Left hindlimb (tissue), 1 donor: ENCODE results near the gene USP10.

Experiments
- DNase-seq: peaks from one replicate; pipeline ENCODE4 v3.0.0-alpha.2; 2018

Gene USP10

DNA sequence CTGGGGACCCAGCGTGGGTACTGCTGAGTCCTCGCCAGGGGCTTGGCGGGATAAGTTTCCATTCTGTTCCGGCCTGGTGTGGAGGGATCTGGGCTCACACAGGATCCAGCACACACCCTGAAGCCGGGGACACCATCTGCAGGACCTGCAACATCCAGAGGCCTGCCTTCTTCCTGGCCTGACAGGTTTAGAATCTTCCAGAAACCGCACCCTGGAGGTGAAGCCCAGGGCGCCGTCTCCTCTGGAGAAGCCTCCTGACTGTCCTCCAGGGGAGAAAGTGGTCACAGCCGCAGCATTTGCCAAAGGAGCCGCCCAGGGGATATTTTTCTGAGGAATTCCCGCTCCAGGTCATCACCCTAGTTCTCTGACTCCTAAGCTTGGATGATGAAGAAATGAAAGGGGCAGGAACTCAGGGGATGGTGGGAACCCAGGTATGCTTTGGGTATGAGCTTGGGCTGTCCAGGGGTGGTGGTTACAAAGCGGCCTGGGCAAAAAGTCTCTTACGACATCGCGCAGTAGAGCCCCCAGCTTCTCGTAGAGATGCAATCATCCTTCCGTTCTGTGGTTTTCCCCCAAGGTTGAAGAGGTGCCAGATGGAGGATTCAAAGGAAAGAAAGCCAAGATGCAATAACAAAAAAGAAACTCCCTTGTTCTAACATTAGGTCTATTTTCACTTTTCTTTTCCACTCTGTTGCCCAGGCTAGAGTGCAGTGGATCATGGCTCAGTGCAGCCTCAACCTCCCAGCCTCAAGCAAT, 110.9 kb downstream of the USP10 start:
- peak; percentile 28 for DNase-seq

DNA sequence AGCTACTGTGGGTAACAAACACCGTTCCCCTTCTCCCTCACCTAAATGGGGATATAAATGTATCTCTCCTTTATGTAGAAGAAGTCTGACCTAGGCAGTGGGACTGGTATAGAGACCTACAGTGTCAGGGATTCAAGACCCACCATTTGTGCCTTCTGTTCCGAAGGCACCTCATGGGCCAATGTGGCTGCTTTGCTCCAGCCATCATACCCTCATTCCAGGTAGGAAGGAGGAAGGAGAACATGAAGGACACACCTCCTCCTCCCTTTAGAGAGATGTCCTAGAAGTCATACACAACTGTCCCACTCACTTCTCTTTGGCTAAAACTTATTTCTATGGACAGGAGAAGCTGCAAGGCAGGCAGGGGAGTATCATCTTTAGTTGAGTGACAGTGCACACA, 111.7 kb downstream of the USP10 start:
- peak; percentile 6 for DNase-seq

DNA sequence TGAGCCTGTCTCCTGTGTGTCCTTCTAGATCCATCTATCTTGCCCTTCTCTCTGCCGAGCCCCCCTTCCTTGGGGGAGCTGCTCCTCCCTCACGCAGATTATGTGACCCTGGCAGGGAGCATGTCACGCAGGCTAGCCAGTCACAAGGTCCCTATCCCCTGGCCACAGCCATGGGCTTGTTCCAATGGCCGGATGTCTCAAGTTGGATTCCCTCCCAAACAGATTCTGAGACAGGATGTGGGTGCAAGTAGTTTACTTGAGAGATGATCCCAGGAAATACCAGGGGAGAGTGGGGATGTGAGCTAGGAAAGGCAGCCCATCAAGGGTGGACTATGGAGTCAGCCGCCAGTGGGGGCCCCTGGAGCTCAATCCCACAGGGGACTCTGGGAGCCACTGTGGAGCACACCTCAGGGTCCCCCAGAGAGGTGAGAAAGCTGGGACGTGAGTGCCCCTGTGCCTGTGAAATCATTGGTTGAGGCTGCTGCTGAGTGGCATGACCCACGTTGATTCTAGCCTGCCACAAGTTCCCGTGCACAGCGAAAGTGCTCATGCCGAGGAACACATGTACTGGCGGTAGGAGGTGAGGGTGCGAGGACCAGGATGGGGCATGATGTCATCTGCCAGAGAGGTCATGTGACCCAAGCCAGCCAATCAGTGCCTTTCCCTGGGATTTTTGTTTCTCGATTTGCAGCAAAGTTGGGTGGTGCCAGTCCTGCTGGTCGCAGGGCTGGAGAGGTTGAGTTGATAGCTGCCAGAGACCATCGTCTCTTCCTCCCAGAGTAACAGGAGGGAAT, 113.5 kb downstream of the USP10 start:
- peak; percentile 26 for DNase-seq

DNA sequence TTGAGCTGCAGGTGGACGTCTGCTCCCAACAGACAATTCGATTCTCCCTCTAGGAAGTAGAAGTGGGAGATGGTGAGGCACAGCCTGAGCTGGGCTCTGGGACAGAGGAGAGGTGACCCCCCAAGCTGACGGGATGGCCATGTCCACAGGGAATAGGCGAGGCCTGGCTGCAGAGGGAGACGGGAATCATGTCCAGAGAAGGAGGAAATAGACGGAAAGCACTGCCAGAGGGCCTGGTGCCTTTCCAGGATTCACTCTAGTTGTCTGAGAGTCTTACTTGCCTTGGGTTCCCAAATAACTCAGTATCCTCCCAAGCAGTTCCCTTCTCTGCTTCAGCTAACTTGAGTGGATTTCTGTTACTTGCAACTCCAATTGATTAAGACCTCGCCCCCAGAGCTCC, 115.7 kb downstream of the USP10 start:
- DNase-seq = peak; percentile 34

DNA sequence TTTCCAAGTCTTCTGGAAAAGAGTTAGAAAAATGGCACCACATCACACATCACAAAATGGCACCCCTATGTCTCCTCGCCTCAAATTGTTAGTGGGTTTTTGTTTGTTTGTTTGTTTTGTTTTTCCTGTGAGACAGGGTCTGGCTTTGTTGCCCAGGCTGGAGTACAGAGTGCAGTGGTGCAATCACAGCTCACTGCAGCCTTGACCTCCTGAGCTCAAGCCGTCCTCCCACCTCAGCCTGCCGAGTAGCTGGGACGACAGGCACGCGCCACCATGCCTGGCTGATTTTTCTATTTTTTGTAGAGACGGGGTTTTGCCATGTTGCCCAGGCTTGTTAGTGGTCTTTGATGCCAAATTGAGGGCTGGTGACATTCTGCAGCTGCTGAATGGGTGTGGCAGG, 116.2 kb downstream of the USP10 start:
- DNase-seq = peak; percentile 5

DNA sequence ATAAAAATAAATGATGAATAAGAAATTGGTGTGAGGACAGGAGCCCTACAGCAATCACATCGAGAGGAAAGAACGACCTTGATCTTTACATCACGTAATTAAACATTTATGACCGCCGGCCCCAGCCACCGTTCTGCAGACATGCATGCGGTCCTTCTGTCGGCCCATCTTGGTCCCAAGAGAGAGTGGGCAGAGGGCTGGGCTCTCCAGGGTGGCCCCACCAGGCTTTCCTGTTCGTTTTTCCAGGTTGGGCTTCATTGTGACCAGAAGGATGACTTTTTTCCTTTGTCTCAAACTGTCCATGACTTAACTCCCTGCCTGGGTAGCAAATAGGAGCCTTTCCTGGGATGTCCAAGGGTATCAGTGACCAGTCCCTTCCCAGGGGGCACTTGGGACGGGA, 116.7 kb downstream of the USP10 start:
- DNase-seq = peak; percentile 22

DNA sequence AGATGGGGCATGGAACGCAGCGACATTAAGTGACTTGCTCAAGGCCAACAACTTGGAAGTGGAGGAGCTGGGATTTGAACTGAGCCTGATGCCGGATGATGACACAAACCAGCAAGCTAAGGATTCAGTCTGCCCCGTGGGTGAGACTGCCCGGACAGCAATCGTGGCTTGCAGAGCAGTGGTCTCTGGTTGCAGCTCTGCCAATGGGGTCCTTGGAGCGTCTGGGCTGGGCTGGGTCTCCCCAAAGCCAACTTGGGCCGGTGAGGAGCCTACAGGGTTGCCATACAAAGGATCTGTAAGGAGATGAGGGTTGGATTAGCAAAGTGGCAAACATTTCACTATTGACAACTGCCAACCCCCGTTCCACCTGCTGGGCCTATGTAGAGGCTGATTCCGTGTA, 117.4 kb downstream of the USP10 start:
- peak; percentile 18 for DNase-seq

DNA sequence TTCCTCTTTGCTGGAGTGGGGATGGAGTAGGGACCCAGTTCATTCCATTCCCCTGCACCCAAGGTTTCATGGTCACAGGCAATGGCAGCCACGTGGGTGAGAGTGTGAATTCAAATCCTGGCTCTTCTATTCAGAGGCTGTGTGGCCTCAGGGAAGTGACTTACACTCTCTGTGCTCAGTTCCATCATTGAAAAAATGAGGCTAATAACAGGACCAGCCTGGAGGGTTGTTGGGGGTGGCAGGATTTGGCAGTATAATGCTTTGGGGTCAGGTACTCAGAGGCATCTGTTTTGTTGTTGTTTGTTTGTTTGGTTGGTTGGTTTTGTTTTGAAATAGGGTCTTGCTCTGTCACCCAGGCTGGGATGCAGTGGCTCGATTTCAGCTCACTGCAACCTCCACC, 117.8 kb downstream of the USP10 start:
- DNase-seq = no peak

DNA sequence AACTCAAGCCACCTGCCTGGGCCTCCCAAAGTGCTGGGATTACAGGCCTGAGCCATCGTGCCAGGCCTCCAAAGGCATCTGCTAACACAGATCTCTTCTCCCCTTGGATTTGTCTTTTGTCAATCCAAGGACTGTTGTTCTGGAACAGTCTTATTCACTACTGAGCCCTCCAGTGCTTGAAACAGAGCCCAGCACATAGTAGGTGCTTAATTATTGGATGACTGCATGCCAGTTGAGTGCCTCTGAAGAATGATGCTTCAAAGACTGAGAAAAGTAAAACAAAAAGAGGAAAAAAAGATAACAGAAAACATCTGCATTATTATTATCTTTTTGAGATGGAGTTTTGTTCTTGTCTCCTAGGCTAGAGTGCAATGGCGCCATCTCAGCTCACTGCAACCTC, 118.3 kb downstream of the USP10 start:
- DNase-seq = peak; percentile 1

DNA sequence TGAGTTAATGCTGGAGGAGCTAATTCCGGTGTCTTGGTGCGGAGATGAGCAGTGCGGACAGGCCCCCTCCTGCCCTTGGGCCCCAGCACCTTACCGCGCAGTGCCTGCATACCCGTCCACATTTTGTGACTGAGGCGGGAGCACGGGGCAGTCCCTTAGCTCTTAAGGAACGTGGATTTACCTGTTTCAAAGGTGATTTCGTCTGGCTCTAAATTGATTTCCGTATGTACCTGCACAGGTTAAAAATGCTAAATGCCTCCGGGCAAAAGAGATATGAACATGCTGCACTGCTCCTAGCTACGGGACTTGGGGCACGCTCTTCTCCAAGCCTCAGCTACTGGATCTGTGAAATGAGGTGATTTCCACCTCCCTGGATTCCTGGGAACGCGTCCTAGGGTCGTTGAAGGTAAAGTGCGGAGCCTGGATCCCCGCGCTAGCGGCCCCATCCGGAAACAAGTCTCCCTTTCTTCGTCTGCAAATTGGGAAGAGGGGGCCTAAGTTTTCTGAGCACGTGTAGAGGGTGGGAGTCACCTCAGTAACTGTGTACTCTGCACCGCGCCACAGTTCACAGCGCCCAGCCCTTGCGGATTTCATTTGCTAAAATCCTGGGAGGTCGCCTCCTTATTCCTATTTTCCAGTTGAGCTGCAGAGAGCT, 119.3 kb downstream of the USP10 start:
- DNase-seq = peak; percentile 13

DNA sequence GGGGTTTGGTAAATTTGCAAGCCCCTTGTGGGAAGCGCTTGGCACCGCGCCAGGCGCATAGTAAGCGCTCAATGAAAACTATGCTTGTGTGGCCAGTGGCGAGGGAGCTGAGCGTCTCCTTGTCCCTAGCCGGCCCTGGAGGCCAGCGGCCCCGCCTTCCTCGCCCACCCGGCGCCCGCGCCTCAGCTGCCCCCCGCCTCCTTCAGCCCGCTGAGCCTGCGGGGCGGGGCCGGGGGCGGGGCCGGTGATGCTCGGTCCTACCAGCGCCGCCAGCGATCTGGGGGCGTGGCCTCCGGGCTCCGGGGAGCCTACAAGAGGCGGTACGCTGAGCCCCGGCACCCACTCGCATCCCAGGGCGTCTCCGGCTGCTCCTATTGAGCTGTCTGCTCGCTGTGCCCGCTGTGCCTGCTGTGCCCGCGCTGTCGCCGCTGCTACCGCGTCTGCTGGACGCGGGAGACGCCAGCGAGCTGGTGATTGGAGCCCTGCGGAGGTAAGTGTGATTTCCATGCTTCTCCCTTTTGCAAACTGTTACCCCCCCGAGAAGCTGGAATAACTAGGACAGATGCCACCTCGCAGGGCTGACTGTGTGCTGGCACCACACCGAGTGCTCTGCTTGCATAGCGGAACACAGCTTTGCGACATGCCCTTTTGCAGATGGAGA, 120.0 kb downstream of the USP10 start, which contains the start of gene CRISPLD2:
CRISPLD2 (plus strand) TSS at position 342 of the 661 bp plus-strand sequence. CDS start 18,511 bp downstream, outside the sequence.
- DNase-seq = peak; percentile 92

DNA sequence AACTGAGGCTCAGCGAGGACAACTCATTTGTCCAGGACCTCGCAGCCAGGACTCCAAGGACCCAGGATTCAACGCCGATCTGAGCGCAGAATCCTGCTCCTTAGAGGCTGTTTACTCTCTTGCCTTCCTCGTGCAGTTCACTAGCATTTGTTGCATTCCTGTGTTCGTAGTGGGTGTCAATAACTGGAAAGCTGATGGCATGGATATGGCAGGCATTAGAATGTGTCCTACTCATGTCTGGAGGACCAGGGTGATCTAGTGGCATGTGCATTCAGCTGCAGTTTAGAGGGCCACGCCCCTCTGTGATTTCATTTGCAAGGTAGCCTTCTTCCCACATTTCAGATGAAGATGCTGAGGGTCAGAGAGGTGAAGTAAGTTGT, 120.5 kb downstream of the USP10 start:
- no peak for DNase-seq

DNA sequence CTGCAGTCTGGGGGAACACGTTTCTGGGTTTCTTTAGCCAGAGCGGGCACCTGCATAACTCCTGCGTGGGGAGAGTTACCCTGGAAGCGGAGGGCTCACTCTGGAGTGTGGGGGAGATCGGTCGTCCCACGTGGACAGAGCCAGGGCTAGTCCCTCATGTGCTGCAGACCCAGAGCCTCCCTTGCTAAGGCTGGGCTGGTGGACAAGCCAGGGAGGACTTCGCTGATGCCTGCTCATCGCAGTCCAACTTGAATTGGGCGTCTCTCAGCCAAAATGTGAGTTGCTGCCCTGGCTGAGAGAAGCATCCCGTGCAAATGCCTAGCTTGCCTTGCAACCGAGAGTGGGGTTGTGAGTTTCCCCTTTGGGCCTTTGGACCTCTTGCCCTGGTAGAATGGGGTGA, 121.0 kb downstream of the USP10 start:
- no peak for DNase-seq

DNA sequence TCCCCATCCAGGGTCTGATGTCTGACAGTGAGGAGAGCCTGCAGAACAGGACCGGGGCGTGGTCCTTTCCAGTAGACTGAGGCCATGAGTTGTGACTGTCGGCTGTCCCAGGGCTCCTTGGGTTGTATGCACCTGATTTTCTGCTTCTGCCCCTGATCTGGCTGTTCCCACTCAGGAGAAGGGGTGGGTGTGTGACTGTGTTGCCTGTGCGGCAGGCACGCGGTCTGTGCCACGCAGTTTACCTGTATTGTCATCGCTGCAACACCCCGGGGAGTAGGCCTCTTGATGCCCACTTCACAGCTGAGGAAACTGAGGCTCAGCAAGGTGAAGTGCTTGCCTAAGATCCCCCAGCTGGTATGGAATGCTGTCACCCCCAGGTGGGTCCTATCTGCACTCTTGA, 121.4 kb downstream of the USP10 start:
- peak; percentile 18 for DNase-seq

DNA sequence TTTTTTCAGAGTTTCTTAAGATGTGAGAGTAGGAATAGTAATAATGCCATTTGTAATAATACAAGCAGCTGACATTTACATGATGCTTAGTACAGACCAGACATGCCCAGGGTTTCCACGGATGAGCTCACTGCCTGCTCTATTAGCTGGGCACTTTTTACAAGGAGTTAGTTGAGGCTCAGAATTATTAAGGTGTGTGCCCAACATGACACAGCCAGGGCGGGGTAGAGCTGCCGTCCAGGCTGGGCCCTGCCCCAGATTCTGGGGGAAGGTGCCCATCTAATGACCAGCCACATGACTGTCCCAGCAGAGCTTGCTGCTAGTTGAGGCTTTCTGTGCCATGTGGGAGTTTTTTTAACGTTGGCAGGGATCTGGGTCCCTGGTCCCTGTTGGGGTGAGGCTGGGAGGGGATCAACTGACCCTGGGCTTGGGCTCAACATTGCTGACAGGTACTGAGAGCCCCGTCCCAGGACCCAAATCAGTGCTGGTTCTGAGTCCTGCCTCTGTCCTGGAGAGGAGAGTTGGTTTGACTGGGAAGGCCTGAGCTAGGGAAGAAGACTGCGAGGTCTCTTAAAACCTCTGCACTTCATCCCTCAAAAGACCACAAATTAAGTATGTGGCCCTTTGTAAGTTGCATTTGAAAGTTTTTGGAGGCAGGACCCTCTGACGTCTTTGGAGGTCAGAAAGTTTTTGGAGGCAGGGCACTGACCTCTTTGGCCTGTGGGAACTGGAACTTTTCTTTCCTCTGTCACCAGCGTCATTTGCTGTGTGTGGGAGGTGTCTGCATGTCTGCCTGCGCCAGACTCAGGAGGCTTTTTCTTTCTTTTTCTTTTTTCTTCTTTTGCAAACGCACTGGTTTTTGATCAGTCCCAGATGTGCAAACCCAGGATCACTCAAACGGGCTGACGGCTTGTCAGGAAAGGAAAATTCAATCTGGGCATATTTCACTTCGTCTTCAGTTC, 122.2 kb downstream of the USP10 start:
- DNase-seq = peak; percentile 19

DNA sequence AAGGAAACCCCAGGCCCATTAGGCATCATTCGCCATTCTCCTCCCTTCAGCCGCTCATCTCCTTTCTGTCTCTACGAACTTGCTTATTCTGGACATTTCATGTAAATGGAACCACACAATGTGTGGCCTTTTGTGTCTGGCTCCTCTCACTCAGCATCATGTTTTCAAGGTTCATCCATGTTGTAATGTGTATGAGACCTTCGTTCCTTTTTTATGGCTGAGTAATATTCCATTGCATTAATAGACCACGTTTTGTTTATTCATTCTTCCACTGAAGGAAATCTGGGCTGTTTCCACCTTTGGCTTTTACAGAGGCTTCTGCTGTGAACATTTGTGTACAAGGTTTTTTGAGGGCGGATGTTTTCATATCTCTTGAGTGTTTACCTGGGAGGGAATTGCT, 123.2 kb downstream of the USP10 start:
- DNase-seq = no peak

DNA sequence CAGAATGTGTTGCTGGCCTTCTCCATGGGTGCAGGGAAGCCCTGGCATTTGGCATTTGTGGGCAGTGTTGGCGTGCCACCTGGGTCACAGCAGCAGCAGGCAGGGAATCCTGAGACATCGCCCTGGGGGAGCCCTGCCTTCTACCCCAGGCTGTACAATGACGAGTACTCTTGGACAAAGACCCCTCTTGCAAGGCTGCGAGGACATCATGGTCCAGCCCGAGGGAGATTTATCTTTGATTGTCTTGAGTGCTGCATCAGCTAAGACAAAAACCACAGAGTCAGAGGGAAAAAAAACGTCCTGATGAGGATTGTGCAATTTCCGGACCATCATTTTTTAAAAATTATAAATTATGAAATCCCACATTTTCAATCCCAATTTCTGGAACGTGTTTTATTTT, 123.7 kb downstream of the USP10 start:
- no peak for DNase-seq

DNA sequence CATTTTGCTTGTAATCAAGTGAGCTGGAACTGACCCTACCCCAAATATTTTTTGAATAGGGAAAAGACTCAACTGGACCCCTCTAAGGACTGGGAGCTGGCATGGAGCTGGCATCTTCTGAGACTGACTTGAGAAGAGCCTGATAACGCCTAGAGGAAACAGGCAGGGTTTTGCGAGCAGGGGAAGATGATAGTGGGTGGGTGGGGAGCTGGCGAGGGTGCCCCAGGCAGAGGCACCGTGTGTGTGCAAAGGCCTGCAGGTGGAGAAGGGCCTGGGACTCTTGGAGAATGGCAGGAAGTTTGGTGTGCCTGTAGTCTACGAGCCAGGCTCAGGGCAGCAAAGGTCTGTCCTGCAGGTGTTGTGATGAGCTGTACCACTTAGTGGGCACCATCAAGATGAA, 124.1 kb downstream of the USP10 start:
- no peak for DNase-seq

DNA sequence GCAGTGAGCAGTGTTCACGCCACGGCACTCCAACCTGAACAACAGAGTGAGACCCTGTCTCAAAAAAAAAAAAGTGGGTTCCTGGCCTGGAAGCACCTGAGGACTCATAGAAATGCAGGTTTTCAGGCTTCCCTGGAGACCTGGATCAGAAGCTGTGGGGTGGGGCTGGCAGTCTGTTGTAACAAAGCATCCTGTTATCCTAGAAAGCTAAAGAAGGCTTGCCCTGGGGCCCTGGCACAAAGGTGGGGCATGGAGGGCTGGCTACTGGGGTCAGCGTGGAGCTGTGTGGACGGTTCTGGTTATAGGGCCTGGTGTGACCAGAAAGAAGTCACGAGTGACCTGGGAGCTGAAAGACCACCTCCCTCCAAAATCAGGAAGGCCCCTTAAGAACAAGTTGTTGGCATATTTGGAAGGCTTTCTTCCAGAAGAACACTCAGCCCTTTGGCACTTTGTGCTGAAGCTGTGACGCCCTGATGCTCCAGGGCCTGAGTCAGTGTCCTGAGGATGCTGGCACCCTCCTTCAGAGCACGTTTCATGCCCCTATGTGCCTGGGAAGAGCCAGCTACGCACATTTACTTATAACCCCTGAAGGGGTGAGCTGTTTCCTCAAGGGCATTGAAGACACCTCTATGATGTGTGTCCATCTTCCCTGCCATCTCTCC, 126.2 kb downstream of the USP10 start:
- no peak for DNase-seq

DNA sequence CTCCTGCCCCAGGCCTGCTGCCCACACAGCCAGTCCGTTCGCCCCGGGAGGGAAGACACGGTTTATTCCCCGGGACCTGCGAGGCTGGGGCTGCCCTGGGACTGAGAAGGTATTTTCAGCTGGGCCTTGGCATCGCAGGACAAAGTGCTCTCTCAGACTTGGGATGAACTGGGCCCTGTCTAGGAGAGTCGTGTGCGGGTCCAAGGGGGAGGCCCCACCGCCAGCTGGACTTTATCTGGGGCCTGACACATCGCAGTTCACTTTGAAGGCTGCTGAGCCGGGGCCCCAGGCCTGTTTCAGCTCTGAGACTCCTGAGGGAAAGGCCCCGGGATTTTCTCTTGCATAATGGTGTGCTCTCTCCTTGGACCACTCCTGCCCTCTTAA, 126.8 kb downstream of the USP10 start:
- no peak for DNase-seq

DNA sequence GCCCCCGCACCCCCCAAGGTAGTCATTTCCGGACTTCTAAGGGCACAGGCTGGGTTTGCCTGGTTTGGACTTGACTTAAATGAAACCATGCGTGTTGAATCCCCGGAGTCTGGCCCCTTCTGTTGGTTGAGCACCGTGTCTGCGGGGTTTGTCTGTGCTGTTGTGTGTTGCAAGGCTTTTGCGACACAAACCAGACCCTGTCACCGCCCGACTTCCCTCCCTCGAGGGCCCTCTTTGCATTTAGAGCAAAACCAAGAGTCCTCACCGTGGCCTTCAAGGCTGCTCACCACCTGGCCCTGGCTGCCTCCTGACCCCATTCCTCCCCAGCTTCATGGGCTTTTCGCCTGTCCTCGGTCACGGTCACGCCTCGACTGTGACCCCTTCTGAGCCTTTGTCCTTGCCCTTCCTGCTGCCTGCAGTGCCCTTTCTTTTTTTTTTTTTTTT, 127.4 kb downstream of the USP10 start:
- no peak for DNase-seq
